Skeletal muscle tissue (tissue), 4 donors: ENCODE results near the gene SMIM41. TPM values are rescaled to one million over a fixed set of nuclear protein-coding genes. Genes with fewer than 3 reads are reported as not detected.

Experiments used
- H3K27ac ChIP-seq: one replicate; pipeline ENCODE4 v1.7.0; 2013; ENCODE audit warnings: mild to moderate bottlenecking, low read depth, low read length, inconsistent platforms
- H3K27me3 ChIP-seq, 3 donors: one replicate each; pipeline ENCODE4 v1.7.0; 2013; ENCODE audit warnings: low read length in 3 of 3; ENCODE audit not compliant: control insufficient read depth in 3 of 3, insufficient read depth in 3 of 3
- H3K36me3 ChIP-seq, 3 donors: one replicate each; pipeline ENCODE4 v1.7.0; 2013; ENCODE audit warnings: low read length in 3 of 3; ENCODE audit not compliant: control insufficient read depth in 3 of 3, insufficient read depth in 3 of 3
- H3K4me1 ChIP-seq, 3 donors: one replicate each; pipeline ENCODE4 v1.7.0; 2013; ENCODE audit warnings: low read length in 3 of 3, mild to moderate bottlenecking in 3 of 3; ENCODE audit not compliant: control insufficient read depth in 3 of 3, insufficient read depth in 3 of 3
- H3K4me3 ChIP-seq, 3 donors: one replicate each; pipeline ENCODE4 v1.7.0; 2013; ENCODE audit warnings: low read length in 3 of 3
- H3K9ac ChIP-seq, 3 donors: one replicate each; pipeline ENCODE4 v1.7.0; 2013; ENCODE audit warnings: low read length in 3 of 3, mild to moderate bottlenecking in 3 of 3, moderate library complexity in 2 of 3, low read depth in 1 of 3
- H3K9me3 ChIP-seq, 3 donors: one replicate each; pipeline ENCODE4 v1.7.0; 2013; ENCODE audit warnings: low read length in 3 of 3; ENCODE audit not compliant: control insufficient read depth in 3 of 3
- total RNA-seq: library from RNA; depleted of rRNA; stranded (reverse); fragments of >200 nt; gene quantifications from one replicate; pipeline ENCODE4 v1.2.3, GENCODE V29; 2014
- donor health status: Osteomylitis.

The SMIM41 gene
- total RNA-seq, 1 donor from 2014 or later, result not detected

DNA sequence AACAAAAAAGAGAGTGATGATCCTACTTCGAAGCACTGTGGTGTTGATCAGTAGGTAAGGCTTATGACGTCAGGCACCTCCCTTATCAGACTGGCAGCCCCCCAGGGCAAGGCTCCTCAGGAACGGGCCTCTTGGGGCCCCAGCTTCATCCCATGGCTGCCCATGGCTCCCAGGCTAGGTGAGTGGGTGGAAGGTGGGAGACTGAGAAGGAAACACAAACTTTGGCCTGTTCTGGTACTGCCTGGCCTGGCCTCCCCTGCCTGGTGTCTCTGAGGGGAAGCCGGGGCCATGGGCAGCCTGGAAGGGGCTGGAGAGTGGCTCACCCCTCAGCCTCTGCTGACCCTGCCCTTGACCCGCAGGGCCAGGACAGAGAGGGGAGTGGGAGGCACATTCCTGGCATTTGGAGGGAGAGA lies 73.4 kb downstream of the SMIM41 start:
- H3K4me1 ChIP-seq, result peaks cover 13 to 28% (median 22%) of the 10 kb centered on the region in 3 donors
- peaks cover 0 to 4% (median 0%) of the 10 kb centered on the region in 3 donors for H3K27me3 ChIP-seq
- no peaks in the 10 kb centered on the region for H3K36me3 ChIP-seq
- no peak overlapping the region for H3K27ac ChIP-seq
- H3K9ac ChIP-seq, result no peak overlapping the region
- H3K4me3 ChIP-seq, result no peak overlapping the region
- no peaks in the 10 kb centered on the region for H3K9me3 ChIP-seq

DNA sequence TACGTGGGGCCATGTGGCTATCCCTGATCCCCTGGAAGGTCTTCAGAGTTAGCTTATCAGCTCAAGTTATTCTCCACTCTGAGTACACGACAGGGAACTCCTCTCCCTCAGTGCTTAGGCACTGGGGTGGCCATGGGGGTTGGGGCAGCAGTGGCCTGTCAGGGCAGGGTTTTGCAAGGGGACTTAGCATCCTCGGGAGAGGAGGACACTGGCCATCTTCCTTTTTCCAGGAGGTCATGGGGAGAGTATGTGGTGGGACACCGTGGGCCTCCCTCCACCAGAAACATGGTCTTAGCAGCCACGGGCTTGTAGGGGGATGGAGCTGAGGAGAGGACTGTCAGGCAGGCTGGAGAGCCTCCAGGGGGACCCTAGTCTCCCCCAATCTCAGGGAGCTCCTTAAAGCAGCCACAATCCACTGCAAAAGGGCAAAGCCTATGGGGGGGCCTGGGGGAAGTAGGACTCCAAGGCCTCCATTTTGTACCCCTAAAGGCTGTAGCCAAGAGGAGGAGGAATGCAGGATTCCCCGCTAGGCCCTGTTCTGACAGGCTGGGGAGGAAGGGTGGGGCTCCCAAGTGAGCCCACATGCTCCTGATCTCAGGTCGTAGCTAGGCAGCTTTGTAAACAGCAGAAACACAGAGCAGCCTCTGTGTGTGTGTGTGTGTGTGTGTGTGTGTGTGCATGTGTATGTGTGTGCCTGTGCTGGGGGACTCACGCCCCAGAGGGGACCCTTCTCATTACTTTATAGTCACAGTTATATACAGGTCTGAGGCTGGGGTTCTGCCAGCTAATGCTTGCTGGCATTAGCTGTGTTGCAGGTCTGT lies 75.8 kb downstream of the SMIM41 start:
- Histone ChIP-seq H3K36me3 (no peaks in the 10 kb centered on the region), H3K9me3 (no peaks in the 10 kb centered on the region), H3K9ac (peak overlapping the region in 1 of 3 donors; percentile 8), H3K27ac (no peak overlapping the region), H3K27me3 (peaks cover 0 to 4% (median 0%) of the 10 kb centered on the region in 3 donors), H3K4me3 (no peak overlapping the region), H3K4me1 (peaks cover 7 to 12% (median 8%) of the 10 kb centered on the region in 3 donors)

DNA sequence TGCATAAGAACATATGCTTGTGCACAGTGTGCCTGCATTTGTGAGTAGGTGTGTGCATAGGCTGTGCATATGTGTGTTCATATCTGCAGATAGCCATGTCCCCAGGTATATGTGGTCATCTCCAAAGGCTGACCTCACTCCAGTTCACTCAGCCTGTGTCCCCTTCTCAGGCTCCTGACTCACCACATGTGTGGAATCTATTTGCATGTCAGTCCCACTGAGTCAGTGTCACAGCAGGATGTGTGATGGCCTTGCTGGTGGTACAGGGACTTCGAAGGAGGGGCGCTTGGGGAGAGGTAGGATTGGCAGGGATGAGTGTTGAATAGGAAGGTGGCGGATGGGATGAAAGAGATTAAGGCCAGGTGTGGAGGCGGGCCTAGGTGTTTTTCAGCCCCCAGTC lies 76.8 kb downstream of the SMIM41 start:
- no peaks in the 10 kb centered on the region for H3K9me3 ChIP-seq
- peaks cover 7 to 12% (median 8%) of the 10 kb centered on the region in 3 donors for H3K4me1 ChIP-seq
- no peak overlapping the region for H3K27ac ChIP-seq
- H3K4me3 ChIP-seq, result no peak overlapping the region
- H3K27me3 ChIP-seq, result peaks cover 0 to 3% (median 0%) of the 10 kb centered on the region in 3 donors
- no peak overlapping the region for H3K9ac ChIP-seq
- no peaks in the 10 kb centered on the region for H3K36me3 ChIP-seq

DNA sequence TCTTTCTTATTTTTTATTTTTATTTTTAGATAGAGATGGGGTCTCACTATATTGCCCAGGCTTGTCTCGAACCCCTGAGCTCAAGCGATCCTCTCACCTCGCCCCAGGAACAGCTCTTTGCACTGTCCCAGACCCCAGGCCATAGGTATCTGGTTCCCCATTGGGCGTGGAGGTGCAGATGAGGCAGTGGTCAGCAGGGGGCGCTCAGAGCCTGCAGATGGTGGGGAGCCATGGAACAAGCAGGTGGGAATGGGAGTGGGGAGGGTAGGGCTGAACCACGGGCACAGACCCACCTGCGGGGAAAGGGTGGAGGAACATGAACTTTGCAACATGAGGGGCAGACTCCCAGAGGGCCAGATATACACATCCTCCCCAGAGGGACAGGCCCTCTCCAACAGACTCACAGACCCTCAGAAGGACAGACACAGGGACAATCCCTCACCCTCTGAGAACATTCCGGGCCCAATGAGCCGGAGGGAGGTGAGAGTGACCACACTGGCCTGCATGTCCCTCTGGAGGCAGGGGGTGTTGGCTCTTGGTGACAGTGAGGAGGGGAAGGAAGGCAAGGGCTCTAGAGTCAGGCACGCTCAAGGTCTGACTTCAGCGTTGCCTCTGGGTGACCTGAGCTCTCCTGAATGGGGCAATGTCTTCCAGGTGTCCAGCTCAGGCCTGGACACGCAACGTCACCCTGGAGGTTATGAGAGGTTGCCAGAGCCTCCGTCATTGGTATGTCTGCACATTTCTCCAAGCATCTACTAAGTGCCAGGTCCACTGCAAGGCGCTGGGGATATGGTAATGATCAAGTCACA lies 77.5 kb downstream of the SMIM41 start:
- H3K27ac ChIP-seq, result no peak overlapping the region
- no peaks in the 10 kb centered on the region for H3K9me3 ChIP-seq
- no peak overlapping the region for H3K4me3 ChIP-seq
- H3K4me1 ChIP-seq, result peaks cover 2 to 12% (median 7%) of the 10 kb centered on the region in 3 donors
- H3K27me3 ChIP-seq, result no peaks in the 10 kb centered on the region
- H3K9ac ChIP-seq, result peak overlapping the region in 1 of 3 donors; percentile 25
- H3K36me3 ChIP-seq, result no peaks in the 10 kb centered on the region

DNA sequence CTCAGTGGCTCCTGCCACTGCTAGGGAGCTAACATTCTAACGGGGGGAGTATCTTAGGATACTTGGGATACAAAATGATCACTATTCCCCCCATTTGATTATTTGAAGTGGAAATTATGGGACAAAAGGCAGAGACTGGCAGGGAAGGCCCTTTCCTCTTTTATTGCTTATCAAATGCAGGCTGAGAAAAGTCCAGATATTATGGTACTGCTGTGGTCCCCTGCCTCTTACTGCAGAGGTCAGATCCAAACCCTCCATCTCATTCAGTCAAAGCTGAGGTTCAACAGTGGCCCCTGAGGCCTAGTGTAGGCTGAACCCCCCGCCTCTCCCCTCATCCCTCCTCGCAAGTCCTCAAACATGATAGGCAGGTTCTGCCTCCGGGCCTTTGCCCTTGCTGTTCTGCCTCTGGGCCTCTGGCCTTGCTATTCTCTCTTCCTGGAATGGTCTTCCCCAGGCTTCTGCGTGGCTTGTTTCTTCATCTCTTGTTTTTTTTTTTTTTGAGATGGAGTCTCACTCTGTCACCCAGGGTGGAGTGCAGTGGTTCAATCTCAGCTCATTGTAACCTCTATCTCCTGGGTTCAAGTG lies 78.2 kb downstream of the SMIM41 start:
- Histone ChIP-seq H3K9me3 (no peaks in the 10 kb centered on the region), H3K9ac (no peak overlapping the region), H3K27ac (no peak overlapping the region), H3K4me1 (peaks cover 2 to 10% (median 5%) of the 10 kb centered on the region in 3 donors), H3K36me3 (no peaks in the 10 kb centered on the region), H3K27me3 (no peaks in the 10 kb centered on the region), H3K4me3 (no peak overlapping the region)

Other genes starting within 250 kb of the SMIM41 start
- gene FIGNL2, start 231.0 kb upstream of the SMIM41 start, total RNA-seq, result 1.0 TPM
- not detected for gene ANKRD33, start 191.6 kb upstream of the SMIM41 start, total RNA-seq
- gene ACVRL1, start 172.2 kb upstream of the SMIM41 start, total RNA-seq, result 56.9 TPM
- gene ACVR1B, start 128.0 kb upstream of the SMIM41 start, total RNA-seq, result 8.4 TPM
- 9.4 TPM for gene TAMALIN, start 72.8 kb upstream of the SMIM41 start, total RNA-seq
- 24.5 TPM for gene NR4A1, start 28.3 kb upstream of the SMIM41 start, total RNA-seq
- 34.4 TPM for gene ATG101, start 9.7 kb upstream of the SMIM41 start, total RNA-seq
- gene KRT80, start 112.3 kb downstream of the SMIM41 start, total RNA-seq, result 0.52 TPM
- not detected for gene KRT7, start 153.5 kb downstream of the SMIM41 start, total RNA-seq
- 0.52 TPM for gene KRT86, start 194.9 kb downstream of the SMIM41 start, total RNA-seq
- not detected for gene KRT81, start 211.8 kb downstream of the SMIM41 start, total RNA-seq
- not detected for gene KRT83, start 241.7 kb downstream of the SMIM41 start, total RNA-seq